ENCODE data around the gene ADAMTS17. TPM values are rescaled to one million over a fixed set of nuclear protein-coding genes. Genes with fewer than 3 reads are reported as not detected.

The ADAMTS17 gene
- total and polyA plus RNA-seq, 4 donors: 10.5 to 20.6 (median 17.9) TPM

- Histone ChIP-seq H3K27me3 (ENCODE audit: control insufficient read depth, insufficient read depth, low read length) (no peaks in the 10 kb centered on the region), H3K36me3 (ENCODE audit: control insufficient read depth, insufficient read depth, low read length) (no peaks in the 10 kb centered on the region), H3K4me3 (ENCODE audit: low read depth, low read length) (no peak overlapping the region), H3K9me3 (ENCODE audit: control insufficient read depth, insufficient read depth, low read length) (no peaks in the 10 kb centered on the region), H3K27ac (ENCODE audit: low read depth, low read length) (no peak overlapping the region), H3K4me1 (ENCODE audit: control insufficient read depth, insufficient read depth, low read length) (peaks cover 22% of the 10 kb centered on the region)
- peak in 1 of 6 donors; percentile 33 for DNase-seq (ENCODE audit: low read depth in 4 of 6, low spot score in 6 of 6)
- WGBS (ENCODE audit: insufficient coverage): 21% methylated on average over 5 of the region's 8 CpGs
Measured at GRCh38 chr15:100334015-100334414, 7.8 kb downstream of the ADAMTS17 start.

GRCh38 chr15:100333236-100333635, 8.5 kb downstream of the ADAMTS17 start:
- no peaks in the 10 kb centered on the region for H3K9me3 ChIP-seq (ENCODE audit: control insufficient read depth, insufficient read depth, low read length)
- H3K36me3 ChIP-seq (ENCODE audit: control insufficient read depth, insufficient read depth, low read length): no peaks in the 10 kb centered on the region
- no peak overlapping the region for H3K27ac ChIP-seq (ENCODE audit: low read depth, low read length)
- H3K27me3 ChIP-seq (ENCODE audit: control insufficient read depth, insufficient read depth, low read length): no peaks in the 10 kb centered on the region
- no peak for DNase-seq (ENCODE audit: low read depth in 4 of 6, low spot score in 6 of 6)
- H3K4me3 ChIP-seq (ENCODE audit: low read depth, low read length): no peak overlapping the region
- H3K4me1 ChIP-seq (ENCODE audit: control insufficient read depth, insufficient read depth, low read length): peaks cover 22% of the 10 kb centered on the region
- WGBS (ENCODE audit: insufficient coverage): 97% methylated on average over 5 of the region's 7 CpGs

- WGBS (ENCODE audit: insufficient coverage): 79% methylated on average over 6 of the region's 6 CpGs
- Histone ChIP-seq H3K4me1 (ENCODE audit: control insufficient read depth, insufficient read depth, low read length) (peaks cover 22% of the 10 kb centered on the region), H3K27ac (ENCODE audit: low read depth, low read length) (no peak overlapping the region)
Measured at GRCh38 chr15:100332721-100333120, 9.1 kb downstream of the ADAMTS17 start.

GRCh38 chr15:100332231-100332630, 9.5 kb downstream of the ADAMTS17 start:
- no peaks in the 10 kb centered on the region for H3K9me3 ChIP-seq (ENCODE audit: control insufficient read depth, insufficient read depth, low read length)
- no peaks in the 10 kb centered on the region for H3K36me3 ChIP-seq (ENCODE audit: control insufficient read depth, insufficient read depth, low read length)
- H3K4me1 ChIP-seq (ENCODE audit: control insufficient read depth, insufficient read depth, low read length): peaks cover 21% of the 10 kb centered on the region
- DNase-seq (ENCODE audit: low read depth in 4 of 6, low spot score in 6 of 6): no peak
- H3K27ac ChIP-seq (ENCODE audit: low read depth, low read length): no peak overlapping the region
- H3K4me3 ChIP-seq (ENCODE audit: low read depth, low read length): no peak overlapping the region
- no peaks in the 10 kb centered on the region for H3K27me3 ChIP-seq (ENCODE audit: control insufficient read depth, insufficient read depth, low read length)
- WGBS (ENCODE audit: insufficient coverage): 82% methylated on average over 11 of the region's 13 CpGs

More at GRCh38 chr15:100332721-100333120, 9.1 kb downstream of the ADAMTS17 start:
- H3K36me3 ChIP-seq (ENCODE audit: control insufficient read depth, insufficient read depth, low read length): no peaks in the 10 kb centered on the region
- DNase-seq (ENCODE audit: low read depth in 4 of 6, low spot score in 6 of 6): no peak
- no peaks in the 10 kb centered on the region for H3K27me3 ChIP-seq (ENCODE audit: control insufficient read depth, insufficient read depth, low read length)
- H3K9me3 ChIP-seq (ENCODE audit: control insufficient read depth, insufficient read depth, low read length): no peaks in the 10 kb centered on the region
- no peak overlapping the region for H3K4me3 ChIP-seq (ENCODE audit: low read depth, low read length)

GRCh38 chr15:100330629-100331215, 11.1 kb downstream of the ADAMTS17 start:
- H3K4me3 ChIP-seq (ENCODE audit: low read depth, low read length): no peak overlapping the region
- no peaks in the 10 kb centered on the region for H3K36me3 ChIP-seq (ENCODE audit: control insufficient read depth, insufficient read depth, low read length)
- peaks cover 14% of the 10 kb centered on the region for H3K4me1 ChIP-seq (ENCODE audit: control insufficient read depth, insufficient read depth, low read length)
- no peaks in the 10 kb centered on the region for H3K27me3 ChIP-seq (ENCODE audit: control insufficient read depth, insufficient read depth, low read length)
- no peaks in the 10 kb centered on the region for H3K9me3 ChIP-seq (ENCODE audit: control insufficient read depth, insufficient read depth, low read length)
- no peak overlapping the region for H3K27ac ChIP-seq (ENCODE audit: low read depth, low read length)
- WGBS (ENCODE audit: insufficient coverage): 97% methylated on average over 10 of the region's 12 CpGs
- no peak for DNase-seq (ENCODE audit: low read depth in 4 of 6, low spot score in 6 of 6)

- DNase-seq (ENCODE audit: low read depth in 4 of 6, low spot score in 6 of 6): no peak
- H3K9me3 ChIP-seq (ENCODE audit: control insufficient read depth, insufficient read depth, low read length): no peaks in the 10 kb centered on the region
- peaks cover 12% of the 10 kb centered on the region for H3K4me1 ChIP-seq (ENCODE audit: control insufficient read depth, insufficient read depth, low read length)
- no peak overlapping the region for H3K27ac ChIP-seq (ENCODE audit: low read depth, low read length)
- H3K4me3 ChIP-seq (ENCODE audit: low read depth, low read length): no peak overlapping the region
- no peaks in the 10 kb centered on the region for H3K27me3 ChIP-seq (ENCODE audit: control insufficient read depth, insufficient read depth, low read length)
- no peaks in the 10 kb centered on the region for H3K36me3 ChIP-seq (ENCODE audit: control insufficient read depth, insufficient read depth, low read length)
- WGBS (ENCODE audit: insufficient coverage): 76% methylated on average over 10 of the region's 10 CpGs
Measured at GRCh38 chr15:100330221-100330620, 11.6 kb downstream of the ADAMTS17 start.

GRCh38 chr15:100328796-100329195, 13.0 kb downstream of the ADAMTS17 start:
- peak in 1 of 6 donors; percentile 44 for DNase-seq (ENCODE audit: low read depth in 4 of 6, low spot score in 6 of 6)
- H3K27ac ChIP-seq (ENCODE audit: low read depth, low read length): no peak overlapping the region
- no peaks in the 10 kb centered on the region for H3K9me3 ChIP-seq (ENCODE audit: control insufficient read depth, insufficient read depth, low read length)
- H3K36me3 ChIP-seq (ENCODE audit: control insufficient read depth, insufficient read depth, low read length): no peaks in the 10 kb centered on the region
- H3K4me3 ChIP-seq (ENCODE audit: low read depth, low read length): no peak overlapping the region
- peaks cover 2% of the 10 kb centered on the region for H3K4me1 ChIP-seq (ENCODE audit: control insufficient read depth, insufficient read depth, low read length)
- WGBS (ENCODE audit: insufficient coverage): 80% methylated on average over 9 of the region's 9 CpGs
- H3K27me3 ChIP-seq (ENCODE audit: control insufficient read depth, insufficient read depth, low read length): no peaks in the 10 kb centered on the region

GRCh38 chr15:100318880-100319279, 22.9 kb downstream of the ADAMTS17 start:
- no peak for DNase-seq (ENCODE audit: low read depth in 4 of 6, low spot score in 6 of 6)
- Histone ChIP-seq H3K36me3 (ENCODE audit: control insufficient read depth, insufficient read depth, low read length) (peaks cover 7% of the 10 kb centered on the region), H3K4me3 (ENCODE audit: low read depth, low read length) (no peak overlapping the region), H3K27me3 (ENCODE audit: control insufficient read depth, insufficient read depth, low read length) (no peaks in the 10 kb centered on the region), H3K4me1 (ENCODE audit: control insufficient read depth, insufficient read depth, low read length) (no peaks in the 10 kb centered on the region), H3K27ac (ENCODE audit: low read depth, low read length) (no peak overlapping the region), H3K9me3 (ENCODE audit: control insufficient read depth, insufficient read depth, low read length) (no peaks in the 10 kb centered on the region)
- 90% methylated on average over 4 of the region's 4 CpGs for WGBS (ENCODE audit: insufficient coverage)

- H3K4me1 ChIP-seq (ENCODE audit: control insufficient read depth, insufficient read depth, low read length): peaks cover 20% of the 10 kb centered on the region
- no peak overlapping the region for H3K4me3 ChIP-seq (ENCODE audit: low read depth, low read length)
- H3K9me3 ChIP-seq (ENCODE audit: control insufficient read depth, insufficient read depth, low read length): peaks cover 2% of the 10 kb centered on the region
- no peak for DNase-seq (ENCODE audit: low read depth in 4 of 6, low spot score in 6 of 6)
- no peaks in the 10 kb centered on the region for H3K27me3 ChIP-seq (ENCODE audit: control insufficient read depth, insufficient read depth, low read length)
- no peak overlapping the region for H3K27ac ChIP-seq (ENCODE audit: low read depth, low read length)
- 91% methylated on average over 15 of the region's 16 CpGs for WGBS (ENCODE audit: insufficient coverage)
- peaks cover 7% of the 10 kb centered on the region for H3K36me3 ChIP-seq (ENCODE audit: control insufficient read depth, insufficient read depth, low read length)
Measured at GRCh38 chr15:100314809-100315400, 26.9 kb downstream of the ADAMTS17 start.

- Histone ChIP-seq H3K27ac (ENCODE audit: low read depth, low read length) (peak overlapping the region; percentile 10), H3K4me1 (ENCODE audit: control insufficient read depth, insufficient read depth, low read length) (peaks cover 41% of the 10 kb centered on the region)
- 77% methylated on average over 6 of the region's 8 CpGs for WGBS (ENCODE audit: insufficient coverage)
Measured at GRCh38 chr15:100311833-100312476, 29.8 kb downstream of the ADAMTS17 start.

More at GRCh38 chr15:100311833-100312476, 29.8 kb downstream of the ADAMTS17 start:
- Histone ChIP-seq H3K27me3 (ENCODE audit: control insufficient read depth, insufficient read depth, low read length) (no peaks in the 10 kb centered on the region), H3K36me3 (ENCODE audit: control insufficient read depth, insufficient read depth, low read length) (peaks cover 2% of the 10 kb centered on the region), H3K9me3 (ENCODE audit: control insufficient read depth, insufficient read depth, low read length) (peaks cover 2% of the 10 kb centered on the region), H3K4me3 (ENCODE audit: low read depth, low read length) (no peak overlapping the region)
- DNase-seq (ENCODE audit: low read depth in 4 of 6, low spot score in 6 of 6): no peak

Measured in spinal cord (tissue), 10 donors.